GM19395 (cell line): ENCODE measurements around the gene SNX5.

Experiments used
- ATAC-seq: cut with Tn5 transposase; IDR thresholded peaks from one replicate; pipeline ENCODE4 v1.9.1; 2021; ENCODE audit warnings: mild to moderate bottlenecking, moderate library complexity; ENCODE audit not compliant: unreplicated experiment

The SNX5 gene

DNA sequence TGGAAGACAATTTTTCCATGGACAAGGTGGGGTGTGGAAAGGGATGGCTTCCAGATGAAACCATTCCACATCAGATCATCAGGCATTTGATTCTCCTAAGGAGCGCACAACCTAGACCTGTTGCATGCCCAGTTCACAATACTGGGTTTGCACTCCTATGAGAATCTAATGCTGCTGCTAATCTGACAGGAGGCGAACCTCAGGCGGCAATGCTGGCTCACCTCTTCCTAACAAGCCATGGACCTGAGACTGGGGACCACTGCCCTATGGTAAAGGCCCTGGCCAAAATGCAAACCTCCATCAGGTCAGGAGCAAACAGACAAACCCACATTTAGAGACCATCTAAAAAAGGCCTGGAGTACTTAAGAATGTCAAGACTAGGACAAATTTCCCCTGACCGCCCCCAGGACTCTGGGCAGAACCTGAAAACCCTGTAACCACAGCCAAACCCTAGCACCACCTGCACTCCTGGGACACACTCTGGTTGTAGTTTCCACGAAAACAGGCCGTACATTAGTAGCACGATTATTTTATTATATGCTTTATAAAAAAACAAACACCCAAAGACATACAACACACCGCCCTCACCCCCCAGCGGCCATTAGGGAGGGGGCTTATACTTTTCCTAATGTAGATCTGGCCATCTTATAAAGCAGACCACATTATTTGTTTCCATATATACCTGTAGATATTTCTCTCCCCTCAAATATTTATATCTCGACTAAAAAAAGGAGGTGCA lies 27.3 kb downstream of the SNX5 start:
- no peak for ATAC-seq

DNA sequence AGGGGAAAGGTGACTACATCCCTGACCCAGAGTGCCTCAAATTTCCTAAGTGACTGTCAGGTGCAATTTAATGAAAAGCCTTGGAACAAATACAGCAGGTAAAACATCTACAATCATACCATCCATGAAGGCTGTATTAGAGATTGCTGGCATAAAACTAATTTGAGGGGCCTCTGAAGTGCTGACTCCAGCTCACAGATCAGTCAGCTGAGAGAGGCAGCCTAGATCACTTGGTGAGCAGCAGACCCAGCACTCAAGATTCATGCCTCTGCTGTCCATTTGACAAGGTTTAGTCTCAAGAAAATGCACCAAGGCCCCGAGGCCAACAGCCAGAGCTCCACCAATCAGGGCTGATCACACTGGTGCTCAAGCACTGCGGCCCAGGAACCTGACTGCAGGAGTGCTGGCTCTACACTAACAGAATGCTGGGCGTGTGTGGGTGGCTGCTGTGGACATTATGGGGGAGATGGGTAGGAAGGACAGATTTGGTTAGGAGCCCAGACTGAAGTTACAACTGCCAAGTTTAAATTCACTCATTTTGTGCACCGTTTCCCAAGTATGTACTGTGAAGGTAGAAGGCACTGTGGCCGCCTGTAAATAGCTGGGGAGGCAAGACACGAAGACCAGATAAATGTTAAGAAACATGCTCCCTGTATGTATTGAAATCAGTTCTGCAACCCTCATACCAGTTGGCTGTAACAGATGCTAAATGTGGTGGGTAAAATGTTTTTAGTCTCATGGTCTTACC lies 28.2 kb downstream of the SNX5 start:
- ATAC-seq = no peak

DNA sequence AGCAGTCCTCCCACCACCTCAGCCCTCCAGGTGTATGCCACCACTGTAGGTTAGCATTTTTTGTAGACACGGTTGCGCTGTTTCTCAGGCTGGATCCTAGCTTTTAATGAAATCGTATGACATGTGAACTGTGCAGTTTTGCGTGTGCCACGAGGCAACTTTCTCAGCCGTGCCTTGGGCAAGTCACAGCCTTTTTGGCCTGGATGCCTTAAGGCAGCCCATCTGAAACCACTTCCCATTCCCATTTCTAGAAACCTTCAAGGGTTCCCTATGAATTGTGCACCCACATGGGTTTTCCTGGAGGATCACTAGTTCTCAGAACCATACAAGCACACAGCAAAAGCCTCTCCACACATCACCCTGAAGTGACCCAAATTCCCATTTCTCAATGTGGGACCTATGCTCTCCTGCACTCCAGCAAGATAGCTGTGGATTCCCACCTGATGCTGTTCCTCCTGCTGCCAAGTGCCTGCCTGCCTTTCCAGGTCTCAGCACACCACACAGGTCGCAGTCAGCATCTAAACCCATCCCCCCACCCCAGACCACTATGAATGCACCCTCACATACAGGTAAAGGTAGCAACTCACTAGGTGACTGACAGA lies 28.9 kb downstream of the SNX5 start:
- peak; percentile 12 for ATAC-seq

DNA sequence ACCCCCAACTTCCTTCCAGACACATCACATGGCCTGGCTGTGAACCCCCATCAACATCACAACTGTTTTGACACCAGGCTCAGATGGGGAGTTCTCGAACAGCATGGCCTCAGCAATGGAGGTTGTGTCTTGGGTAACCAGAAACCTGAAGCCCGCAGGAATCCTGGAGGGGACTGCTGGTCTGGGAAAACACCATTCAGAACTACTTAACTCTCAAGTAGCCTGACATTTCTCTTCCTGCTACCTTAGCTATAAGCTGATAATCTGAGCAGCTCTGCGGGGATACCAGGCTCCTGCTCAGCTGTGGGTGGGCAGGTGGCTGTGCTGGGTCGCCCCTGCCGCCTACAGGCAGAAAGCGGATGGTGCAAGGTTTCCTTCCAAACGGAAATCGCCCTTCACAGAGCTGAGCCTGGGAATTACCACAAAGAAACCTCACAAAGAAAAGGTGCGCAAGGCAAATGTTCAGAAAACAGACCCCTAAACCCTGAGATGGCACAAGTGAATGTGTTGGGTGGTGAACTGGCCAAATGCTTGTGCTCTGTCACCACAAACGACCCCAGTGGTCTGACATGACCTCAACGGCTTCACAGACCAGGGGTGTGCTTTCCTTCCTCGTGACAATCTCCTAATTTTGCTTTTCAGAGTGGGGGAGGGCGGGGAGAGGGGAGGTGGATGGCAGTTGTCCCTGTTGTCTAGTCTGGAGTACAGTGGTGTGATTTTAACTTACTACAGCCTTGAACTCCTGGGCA lies 29.5 kb downstream of the SNX5 start:
- peak; percentile 69 for ATAC-seq

DNA sequence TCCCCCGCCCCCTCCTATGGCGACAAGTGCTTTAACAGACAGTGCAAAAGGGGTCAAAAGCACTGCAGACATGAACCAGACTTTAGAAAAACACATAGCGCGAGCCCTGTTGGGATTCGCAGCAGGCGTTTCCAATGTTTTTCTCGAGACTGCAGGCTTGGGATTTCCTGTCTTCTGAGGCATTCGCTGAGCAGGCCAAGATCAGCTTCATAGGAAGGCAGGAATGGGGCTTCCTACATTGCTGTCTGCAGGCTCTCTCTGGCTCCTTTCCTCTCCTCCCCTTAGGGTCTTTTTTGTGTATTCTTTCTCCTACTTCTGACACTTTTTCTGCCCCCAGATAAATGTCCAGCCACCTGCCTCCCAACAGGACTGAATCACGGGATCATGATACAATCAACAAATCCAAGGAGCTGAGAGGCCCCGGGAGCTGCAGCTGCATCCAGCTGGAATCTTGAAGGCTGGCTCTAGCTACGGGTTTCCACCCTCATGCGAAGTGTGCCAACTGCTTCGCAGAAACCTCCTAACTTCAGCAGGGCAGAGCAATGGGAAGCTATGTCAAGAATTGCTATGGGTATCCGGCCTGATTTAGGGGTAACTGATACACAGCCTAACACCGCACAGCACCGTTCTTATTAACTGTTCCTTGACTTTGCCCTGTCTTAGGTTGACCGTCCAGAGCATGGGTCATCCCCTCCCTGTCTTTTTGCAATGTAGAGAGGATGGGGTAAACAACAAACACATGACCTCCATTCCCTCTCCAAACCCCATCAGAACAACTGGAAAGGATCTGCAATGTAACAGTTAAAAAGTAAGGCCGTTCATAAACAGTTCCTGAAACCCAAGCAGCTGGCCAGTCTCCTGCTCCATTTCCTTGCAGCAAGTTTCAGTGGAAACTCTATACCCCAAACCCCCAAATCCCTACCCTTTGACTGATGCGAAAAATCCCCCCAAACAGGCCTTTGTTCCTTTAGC lies 31.5 kb downstream of the SNX5 start:
- ATAC-seq = no peak

DNA sequence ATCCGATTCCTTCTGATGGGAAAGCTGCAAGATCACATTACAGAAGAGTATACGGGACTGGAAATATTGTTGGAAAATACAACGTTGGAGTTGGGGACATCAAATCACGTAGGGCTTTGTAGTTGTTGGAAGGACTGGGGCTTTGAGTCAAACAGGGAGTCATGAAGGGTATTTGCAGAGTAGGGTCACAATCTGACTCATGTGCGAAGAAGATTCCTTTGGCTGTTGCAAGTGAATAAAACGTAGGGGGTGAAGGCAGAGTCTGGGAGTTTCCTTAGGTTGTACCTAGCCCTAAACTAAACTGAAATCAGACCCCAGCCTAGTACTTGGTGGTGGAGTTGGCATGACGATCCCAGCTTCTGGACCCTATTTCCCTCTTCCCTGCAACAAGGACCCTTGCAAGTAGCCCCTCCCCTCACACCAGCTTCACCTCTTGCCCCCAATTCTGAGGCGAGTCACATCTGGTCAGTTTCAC lies 32.3 kb downstream of the SNX5 start:
- no peak for ATAC-seq

DNA sequence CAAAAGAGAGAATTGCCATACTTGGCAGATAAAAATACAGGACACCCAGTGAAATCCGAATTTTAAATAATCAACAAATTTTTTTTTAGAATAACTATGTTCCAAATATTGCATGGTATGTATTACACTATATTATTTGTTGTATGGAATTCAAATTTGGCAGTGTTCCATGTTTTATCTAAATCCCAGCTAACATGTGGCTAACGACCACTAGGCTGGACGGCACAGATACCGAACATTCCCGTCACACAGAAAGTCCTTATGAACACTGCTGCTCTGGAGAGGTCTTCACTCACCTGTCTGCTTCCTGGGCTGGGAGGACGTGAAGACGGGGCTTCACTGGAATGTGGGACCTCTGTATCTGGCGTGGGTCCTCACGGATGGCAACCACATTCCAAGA lies 32.8 kb downstream of the SNX5 start:
- no peak for ATAC-seq

DNA sequence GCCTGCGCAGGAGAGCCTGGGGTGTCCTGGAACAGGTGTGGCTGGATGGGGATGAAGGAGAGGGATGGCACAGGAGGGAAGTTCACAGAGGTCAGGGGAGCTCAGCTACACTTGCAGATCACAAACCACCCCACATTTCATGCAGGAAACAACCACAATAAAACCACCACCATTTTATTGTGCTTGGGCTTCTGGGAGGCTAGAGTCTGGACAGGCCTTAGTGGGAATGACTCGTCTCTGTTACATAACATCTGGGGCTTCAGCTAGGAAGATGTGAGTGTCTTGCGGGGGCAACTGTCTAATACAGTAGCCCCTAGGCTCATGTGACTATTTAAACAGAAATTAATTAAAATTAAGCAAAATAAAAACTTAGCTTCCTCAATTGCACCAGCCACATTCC lies 33.4 kb downstream of the SNX5 start:
- no peak for ATAC-seq

DNA sequence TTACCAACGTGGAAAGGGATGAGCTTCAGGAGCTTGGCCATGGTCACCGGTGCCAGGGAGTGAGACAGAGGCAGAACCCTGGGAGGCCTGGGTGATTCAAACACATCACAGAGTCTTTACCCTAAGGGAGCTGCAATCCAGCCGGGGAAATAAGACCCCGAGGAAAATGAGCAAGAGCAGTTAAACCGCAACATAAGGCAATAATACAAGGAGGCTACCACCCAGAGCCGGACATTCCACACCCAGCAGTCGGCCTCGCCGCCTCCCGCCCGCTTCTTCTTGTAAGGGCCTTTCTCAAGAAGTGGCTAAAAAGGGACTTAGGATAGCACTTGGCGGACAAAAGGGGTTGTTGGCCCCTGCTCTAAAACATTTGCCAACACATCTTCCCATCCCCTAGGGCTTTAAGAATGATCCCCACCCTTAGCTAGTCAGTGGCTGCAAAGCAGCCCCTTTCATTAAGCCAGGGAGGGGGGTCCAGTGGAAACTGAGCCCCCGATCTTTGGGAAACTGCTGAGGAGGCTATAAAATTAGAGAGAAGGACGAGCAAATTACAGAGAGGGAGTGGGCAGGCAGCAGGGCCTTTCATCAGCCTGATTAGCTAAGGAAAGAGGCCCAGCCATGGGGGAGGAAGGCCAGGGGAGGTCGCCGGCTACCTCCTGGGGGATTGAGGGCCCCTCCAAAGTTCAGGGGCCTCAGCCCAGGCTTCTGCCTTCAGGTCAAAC lies 34.3 kb downstream of the SNX5 start:
- no peak for ATAC-seq

DNA sequence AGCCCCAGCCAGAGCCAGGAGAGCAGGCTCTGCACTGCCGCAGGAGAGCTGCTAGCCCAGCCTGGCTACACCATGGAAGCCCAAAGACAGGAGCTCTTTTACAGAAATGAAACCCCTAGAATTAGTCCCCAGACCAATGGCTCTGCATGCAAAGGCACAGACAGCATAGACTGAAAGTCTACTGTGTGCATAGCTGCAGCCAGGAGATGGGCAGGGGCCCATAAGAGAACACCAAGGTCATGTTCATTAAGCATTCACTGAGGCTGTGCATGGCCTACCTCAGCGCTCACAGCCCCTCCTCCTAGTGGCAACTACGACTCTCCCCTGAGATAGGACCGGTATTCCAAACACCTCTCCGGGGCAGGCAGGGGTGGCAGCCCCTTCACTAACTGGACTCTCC lies 34.9 kb downstream of the SNX5 start:
- ATAC-seq = no peak

DNA sequence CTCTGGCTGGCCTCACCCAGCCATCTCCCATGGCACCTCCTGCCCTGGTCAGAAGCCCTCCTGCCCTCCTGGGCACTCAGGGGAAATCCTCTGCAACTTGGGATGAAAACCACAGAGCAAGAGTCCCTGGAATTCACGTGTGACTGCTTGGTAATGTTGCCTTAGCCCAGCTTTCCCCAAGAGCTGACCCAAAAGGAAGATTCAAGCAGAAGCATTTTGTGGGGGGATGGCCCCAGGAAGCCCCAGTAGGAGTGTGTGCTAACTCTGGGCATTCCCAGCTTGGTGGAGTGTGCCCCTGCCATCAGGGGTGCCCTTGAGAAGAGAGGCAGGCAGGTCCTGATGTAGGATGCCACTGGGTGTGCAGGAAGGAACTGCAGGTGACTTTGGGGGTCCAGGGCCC lies 35.5 kb downstream of the SNX5 start:
- no peak for ATAC-seq

DNA sequence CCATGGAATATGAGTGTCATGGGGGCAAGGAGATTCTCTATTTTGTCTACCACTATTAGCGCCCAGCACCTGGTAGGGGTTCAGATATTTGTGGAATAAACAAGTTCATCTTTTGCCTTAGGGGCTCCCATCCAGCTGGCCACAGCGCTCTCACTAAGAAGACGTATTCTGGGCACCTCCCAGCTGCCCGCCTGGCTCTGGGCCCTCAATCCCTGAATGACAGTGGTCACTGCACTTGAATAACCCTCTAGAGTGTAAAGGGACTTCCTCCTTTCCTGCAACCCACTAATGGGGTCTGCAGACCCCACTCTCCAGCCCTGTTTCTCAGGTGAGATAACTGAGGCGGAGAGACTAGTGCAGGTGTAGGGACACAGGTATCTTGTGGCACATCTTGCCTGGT lies 36.2 kb downstream of the SNX5 start:
- ATAC-seq = no peak

DNA sequence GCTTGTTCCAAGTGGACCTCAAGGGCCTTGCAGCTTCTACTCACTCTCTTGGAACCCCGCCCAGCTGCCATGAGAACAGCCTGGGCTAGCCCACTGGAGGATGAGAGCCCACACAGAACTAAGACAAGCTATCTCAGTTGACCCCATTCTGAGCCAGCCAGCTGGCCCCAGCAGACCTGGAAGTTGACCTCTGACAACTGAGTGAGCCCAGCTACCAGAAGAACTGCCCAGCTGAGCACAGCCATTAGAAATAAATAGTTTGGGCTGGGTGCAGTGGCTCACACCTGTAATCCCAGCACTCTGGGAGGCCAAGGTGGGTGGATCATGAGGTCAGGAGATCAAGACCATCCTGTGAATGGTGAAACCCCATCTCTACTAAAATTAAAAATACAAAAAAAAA lies 37.1 kb downstream of the SNX5 start:
- no peak for ATAC-seq

DNA sequence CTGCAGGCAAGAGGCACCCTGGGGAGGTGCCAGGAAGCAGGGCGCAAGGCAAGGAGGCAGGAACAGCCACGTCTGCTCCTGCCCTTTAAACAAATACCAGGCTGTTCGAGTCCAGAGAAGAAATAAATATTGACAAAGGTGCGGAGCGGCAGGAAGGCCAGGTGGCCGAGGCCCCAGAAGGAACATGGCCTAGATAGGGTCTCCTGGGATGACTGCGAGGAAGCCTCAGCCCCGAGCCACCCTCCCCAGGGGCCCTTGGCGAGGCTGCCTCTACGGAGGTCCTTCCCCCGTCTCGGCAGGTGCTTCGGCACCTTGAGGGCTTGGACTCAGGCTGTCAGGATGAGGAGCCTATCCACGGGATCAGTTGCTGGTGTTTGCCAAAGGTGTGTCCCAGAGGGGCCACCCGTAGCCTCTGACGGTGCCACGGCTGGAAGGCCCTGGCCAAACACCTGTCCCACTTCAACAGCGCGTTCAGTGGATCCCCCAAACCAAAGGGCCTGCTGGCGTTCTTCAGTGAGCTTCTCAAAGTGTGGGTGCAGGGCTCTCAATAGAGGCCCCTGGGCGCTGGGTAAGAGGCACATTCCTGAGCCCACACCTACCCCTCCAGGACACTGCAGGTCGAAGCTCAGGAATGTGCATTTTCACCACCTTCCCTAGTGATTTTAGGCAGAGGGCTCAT lies 39.8 kb downstream of the SNX5 start:
- no peak for ATAC-seq

DNA sequence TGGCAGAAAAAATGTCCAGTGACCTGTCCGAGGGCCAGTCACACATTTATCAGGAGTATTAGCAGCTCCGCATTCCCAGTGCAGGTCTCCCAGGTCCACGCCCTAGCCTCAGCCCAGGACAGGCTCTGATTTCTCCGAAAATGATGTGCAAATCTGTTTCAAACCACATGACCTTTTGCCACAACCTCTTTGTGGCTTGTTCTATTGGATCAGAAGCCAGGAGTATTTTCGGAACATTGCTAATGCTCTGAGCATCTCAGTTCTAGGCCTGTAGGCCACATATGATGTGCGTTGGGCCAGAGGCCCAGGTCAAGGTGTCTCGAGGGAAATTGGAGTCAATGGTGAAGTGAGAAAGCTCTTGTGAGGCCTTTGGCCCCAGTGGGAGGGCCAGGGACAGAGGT lies 40.4 kb downstream of the SNX5 start:
- no peak for ATAC-seq

DNA sequence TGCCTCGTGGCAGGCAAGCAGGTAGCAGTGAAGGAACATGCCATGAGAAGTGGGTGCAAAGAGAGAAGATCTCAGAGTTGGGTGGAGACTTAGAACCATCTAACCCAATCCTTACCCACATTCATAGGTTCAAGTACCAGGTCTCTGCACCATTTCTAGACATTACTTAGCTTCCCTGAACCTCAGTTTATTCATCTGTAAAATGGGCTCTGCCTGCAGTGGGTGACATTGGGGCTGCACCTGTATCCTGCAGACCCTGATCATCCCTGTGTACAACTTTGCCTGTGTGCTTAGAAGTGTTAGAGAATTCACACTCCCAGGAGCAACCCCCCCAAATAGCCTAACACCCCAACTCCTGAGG lies 42.7 kb downstream of the SNX5 start:
- ATAC-seq = no peak

DNA sequence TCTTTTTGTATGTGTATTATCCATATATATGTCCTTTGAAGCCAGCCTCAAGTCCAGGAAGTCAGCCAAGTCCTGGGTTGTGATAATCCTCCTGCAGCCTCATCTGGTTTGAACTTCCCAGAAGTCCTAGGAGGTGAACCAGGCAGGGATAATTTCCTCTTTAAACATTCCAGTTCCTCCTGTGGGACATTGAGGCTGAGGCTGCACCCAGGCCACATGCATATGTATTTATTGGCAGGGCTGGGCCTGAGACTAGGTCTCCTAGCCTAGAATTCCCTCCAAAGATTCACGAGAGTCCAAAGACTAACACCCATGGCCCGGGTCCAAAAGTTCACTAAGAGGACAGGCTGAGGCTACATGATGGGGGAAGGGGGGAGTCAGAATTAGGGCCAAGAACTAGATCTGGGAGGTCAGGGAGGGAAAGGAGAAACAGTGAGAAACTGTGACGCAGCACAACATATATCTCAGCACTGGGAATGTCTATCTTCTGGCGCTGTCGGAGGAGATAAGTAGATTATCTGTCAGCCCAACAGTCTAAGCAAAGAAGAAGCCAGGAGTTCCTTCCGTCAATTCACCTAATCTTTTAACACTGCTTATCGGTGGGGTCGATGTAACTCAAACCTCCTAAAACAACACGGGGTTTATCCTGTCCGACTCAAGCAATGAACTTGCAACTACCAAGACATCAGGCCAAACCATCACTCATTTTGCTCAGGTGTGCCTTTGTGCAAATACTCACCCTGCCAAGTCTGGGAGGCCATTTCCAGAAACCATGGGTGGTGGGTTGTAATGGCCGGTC lies 43.3 kb downstream of the SNX5 start:
- ATAC-seq = no peak

DNA sequence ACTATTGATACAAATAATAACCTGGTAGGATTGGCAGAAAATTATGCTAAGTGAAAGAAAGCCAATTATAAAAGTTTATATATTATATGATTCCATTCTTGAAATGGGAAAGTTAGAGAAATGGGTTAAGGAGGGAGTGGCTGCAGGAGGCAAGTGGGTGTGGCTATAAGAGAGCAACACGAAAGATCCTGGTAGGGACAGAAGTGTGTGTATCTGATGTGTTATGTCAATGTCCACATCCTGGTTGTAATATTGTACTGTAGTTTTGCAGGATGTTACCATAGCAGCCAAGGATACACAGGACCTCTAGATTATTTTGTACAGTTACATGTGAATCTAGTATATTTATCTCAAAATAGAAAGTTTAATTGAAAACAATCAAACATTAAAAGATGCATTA lies 46.8 kb downstream of the SNX5 start:
- ATAC-seq = no peak
